ENCODE results near the gene TRA2A.

GRCh38 chr7:23494009-23494408 lies 37.8 kb downstream of the TRA2A start:
- no peak for TF ChIP-seq CTCF (IDR thresholded peaks at IDR 0.05)
- TF ChIP-seq POLR2A (IDR thresholded peaks at IDR 0.05): no peak
